Prostate gland (tissue), 2 donors: ENCODE data around the gene RAB11FIP5. TPM values are rescaled to one million over a fixed set of nuclear protein-coding genes. Genes with fewer than 3 reads are reported as not detected.

Source experiments
- DNase-seq: peaks from one replicate; pipeline ENCODE4 v3.0.0-alpha.2; 2019; ENCODE audit warnings: low spot score
- H3K27ac ChIP-seq, 2 donors: fragments of 200-600 bp; sonication (generic); 2 replicates each; pipeline ENCODE4 v1.5.1; 2017 to 2019
- H3K27me3 ChIP-seq: fragments of 200-600 bp; sonication (generic); replicated peaks from 2 replicates; pipeline ENCODE4 v1.5.1; 2019; ENCODE audit not compliant: insufficient read depth
- H3K36me3 ChIP-seq, 2 donors: fragments of 200-600 bp; sonication (generic); 1 replicate in 1 of 2; 2 replicates in 1 of 2; pipeline versions ENCODE4 v1.5.1 to v1.8.1; 2017 to 2019
- H3K4me1 ChIP-seq: fragments of 200-600 bp; sonication (generic); replicated peaks from 2 replicates; pipeline ENCODE4 v1.5.1; 2019
- H3K4me3 ChIP-seq, 2 donors: fragments of 200-600 bp; sonication (generic); 2 replicates each; pipeline ENCODE4 v1.5.1; 2017 to 2019
- H3K9me3 ChIP-seq: fragments of 200-600 bp; sonication (generic); 2 replicates; pipeline ENCODE4 v1.5.1; 2017
- CTCF ChIP-seq, 4 experiments: fragments of 200-600 bp in 2 of 4; fragments of 450-650 bp in 2 of 4; sonication (generic) in 2 of 4; IDR thresholded peaks; 1 replicate in 3 of 4; 2 replicates in 1 of 4; pipeline ENCODE4 v1.5.1; 2016 to 2019; ENCODE audit warnings: antibody characterized with exemption in 4 of 4, mild to moderate bottlenecking in 2 of 4, moderate library complexity in 2 of 4
- POLR2A ChIP-seq: fragments of 450-650 bp; IDR thresholded peaks from one replicate; pipeline ENCODE4 v1.6.1; 2016; ENCODE audit warnings: antibody characterized with exemption, mild to moderate bottlenecking
- POLR2AphosphoS5 ChIP-seq: sonication (generic); formaldehyde crosslinking; IDR thresholded peaks from one replicate; pipeline ENCODE4 v1.6.1; 2017; ENCODE audit warnings: antibody characterized with exemption
- WGBS: methylation state at CpG from one replicate; pipeline ENCODE4 v1.1.5; 2018; 5-methylcytosine and 5-hydroxymethylcytosine counted together
- intact Hi-C: fragments of 100-400 bp; cut with DNase I; formaldehyde crosslinking; loops from one replicate; pipeline ENCODE4 v1.14.2; 2022
- total RNA-seq, 2 donors: library from RNA; depleted of rRNA; stranded (reverse); fragments of >200 nt; gene quantifications; one replicate each; pipeline ENCODE4 v1.1.0, GENCODE V29; 2016

RAB11FIP5 gene
- total RNA-seq, 2 donors from 2014 or later, result 24.1 to 47.7 TPM

- no peak overlapping the region for H3K4me3 ChIP-seq
- H3K4me1 ChIP-seq, result no peaks in the 10 kb centered on the region
- H3K36me3 ChIP-seq, result peaks cover 0 to 3% of the 10 kb centered on the region in 2 donors
- H3K27ac ChIP-seq, result no peak overlapping the region
- DNase-seq, result no peak
- H3K9me3 ChIP-seq, result no peaks in the 10 kb centered on the region
- TF ChIP-seq POLR2AphosphoS5 (no peak), POLR2A (no peak), CTCF (IDR thresholded peaks at IDR 0.05) (no peak)
- 94% methylated on average over 11 of the region's 11 CpGs for WGBS
- intact Hi-C loops, result no loop called here
- no peaks in the 10 kb centered on the region for H3K27me3 ChIP-seq
Measured at GRCh38 chr2:73091696-73092095, 21.1 kb downstream of the RAB11FIP5 start.

- intact Hi-C loops, result no loop called here
- no peaks in the 10 kb centered on the region for H3K4me1 ChIP-seq
Measured at GRCh38 chr2:73091164-73091563, 21.6 kb downstream of the RAB11FIP5 start.

GRCh38 chr2:73089270-73090030 is 23.3 kb downstream of the RAB11FIP5 start:
- Histone ChIP-seq H3K4me3 (no peak overlapping the region), H3K27me3 (no peaks in the 10 kb centered on the region), H3K4me1 (no peaks in the 10 kb centered on the region), H3K9me3 (no peaks in the 10 kb centered on the region), H3K36me3 (peaks cover 0 to 3% of the 10 kb centered on the region in 2 donors), H3K27ac (no peak overlapping the region)
- TF ChIP-seq POLR2AphosphoS5 (no peak), POLR2A (no peak)
- 85% methylated on average over 11 of the region's 11 CpGs for WGBS
- intact Hi-C loops, result loop anchor here (5.0 kb wide), 1 partner anchor 88 kb away; no protein-coding TSS in a partner anchor
- DNase-seq, result no peak

More at GRCh38 chr2:73091164-73091563, 21.6 kb downstream of the RAB11FIP5 start:
- 91% methylated on average over 7 of the region's 7 CpGs for WGBS
- H3K4me3 ChIP-seq, result no peak overlapping the region
- TF ChIP-seq POLR2AphosphoS5, result no peak
- no peak for TF ChIP-seq CTCF (IDR thresholded peaks at IDR 0.05)
- no peak for TF ChIP-seq POLR2A
- H3K27ac ChIP-seq, result no peak overlapping the region
- DNase-seq, result no peak
- H3K9me3 ChIP-seq, result no peaks in the 10 kb centered on the region
- H3K36me3 ChIP-seq, result peaks cover 0 to 3% of the 10 kb centered on the region in 2 donors
- no peaks in the 10 kb centered on the region for H3K27me3 ChIP-seq

GRCh38 chr2:73088703-73089102 is 24.0 kb downstream of the RAB11FIP5 start:
- no peaks in the 10 kb centered on the region for H3K9me3 ChIP-seq
- no peaks in the 10 kb centered on the region for H3K4me1 ChIP-seq
- no peaks in the 10 kb centered on the region for H3K27me3 ChIP-seq
- no peak overlapping the region for H3K4me3 ChIP-seq
- H3K36me3 ChIP-seq, result peaks cover 0 to 3% of the 10 kb centered on the region in 2 donors
- no peak for DNase-seq
- 94% methylated on average over 14 of the region's 14 CpGs for WGBS
- no peak overlapping the region for H3K27ac ChIP-seq
- intact Hi-C loops, result loop anchor here (5.0 kb wide), 1 partner anchor 89 kb away; no protein-coding TSS in a partner anchor
- no peak for TF ChIP-seq POLR2A
- no peak for TF ChIP-seq CTCF (IDR thresholded peaks at IDR 0.05)
- no peak for TF ChIP-seq POLR2AphosphoS5

- Histone ChIP-seq H3K27ac (no peak overlapping the region), H3K36me3 (peaks cover 0 to 3% of the 10 kb centered on the region in 2 donors), H3K4me1 (no peaks in the 10 kb centered on the region), H3K27me3 (no peaks in the 10 kb centered on the region), H3K4me3 (no peak overlapping the region), H3K9me3 (no peaks in the 10 kb centered on the region)
- no peak for DNase-seq
- TF ChIP-seq POLR2A (no peak), POLR2AphosphoS5 (no peak), CTCF (IDR thresholded peaks at IDR 0.05) (no peak)
- intact Hi-C loops, result loop anchor here (5.0 kb wide), 1 partner anchor 89 kb away; no protein-coding TSS in a partner anchor
- 94% methylated on average over 12 of the region's 12 CpGs for whole genome bisulfite sequencing
Measured at GRCh38 chr2:73088211-73088610, 24.5 kb downstream of the RAB11FIP5 start.
